GM19372 (cell line): ENCODE measurements around the gene PCED1B.
"Not testable (repeated sequence)": the region's sequence is repeated elsewhere in the genome, so short reads cannot be mapped to it uniquely, and the experiment has no call there.

Source experiments
- ATAC-seq: cut with Tn5 transposase; IDR thresholded peaks from one replicate; pipeline ENCODE4 v1.9.1; 2021; ENCODE audit warnings: mild to moderate bottlenecking, low read depth, moderate library complexity; ENCODE audit not compliant: unreplicated experiment

The PCED1B gene

GRCh38 chr12:47114481-47114892 is 35.1 kb downstream of the PCED1B start:
- no peak for ATAC-seq

GRCh38 chr12:47117305-47117704 is 37.9 kb downstream of the PCED1B start:
- ATAC-seq, result not testable (repeated sequence)

GRCh38 chr12:47120736-47121135 is 41.3 kb downstream of the PCED1B start:
- ATAC-seq, result no peak

- no peak for ATAC-seq
Measured at GRCh38 chr12:47121146-47121545, 41.7 kb downstream of the PCED1B start.

GRCh38 chr12:47122602-47123001 is 43.2 kb downstream of the PCED1B start:
- no peak for ATAC-seq

GRCh38 chr12:47123730-47124129 is 44.3 kb downstream of the PCED1B start:
- no peak for ATAC-seq

- no peak for ATAC-seq
Measured at GRCh38 chr12:47124451-47124850, 45.0 kb downstream of the PCED1B start.

- ATAC-seq, result no peak
Measured at GRCh38 chr12:47126246-47126645, 46.8 kb downstream of the PCED1B start.

- ATAC-seq, result no peak
Measured at GRCh38 chr12:47131011-47131410, 51.6 kb downstream of the PCED1B start.

GRCh38 chr12:47134005-47134404 is 54.6 kb downstream of the PCED1B start:
- ATAC-seq, result no peak

- ATAC-seq, result no peak
Measured at GRCh38 chr12:47135578-47135977, 56.2 kb downstream of the PCED1B start.

GRCh38 chr12:47139000-47139681 is 59.7 kb downstream of the PCED1B start:
- ATAC-seq, result no peak

- no peak for ATAC-seq
Measured at GRCh38 chr12:47141459-47141858, 62.0 kb downstream of the PCED1B start.

- ATAC-seq, result no peak
Measured at GRCh38 chr12:47144769-47145168, 65.3 kb downstream of the PCED1B start.

GRCh38 chr12:47145188-47145587 is 65.8 kb downstream of the PCED1B start:
- no peak for ATAC-seq

- ATAC-seq, result no peak
Measured at GRCh38 chr12:47147739-47148138, 68.3 kb downstream of the PCED1B start.

- no peak for ATAC-seq
Measured at GRCh38 chr12:47149146-47149545, 69.7 kb downstream of the PCED1B start.

GRCh38 chr12:47152095-47152494 is 72.7 kb downstream of the PCED1B start:
- ATAC-seq, result no peak

- ATAC-seq, result no peak
Measured at GRCh38 chr12:47155457-47156166, 76.2 kb downstream of the PCED1B start.

- ATAC-seq, result no peak
Measured at GRCh38 chr12:47156167-47156736, 76.8 kb downstream of the PCED1B start.

- no peak for ATAC-seq
Measured at GRCh38 chr12:47158792-47159191, 79.4 kb downstream of the PCED1B start.

- no peak for ATAC-seq
Measured at GRCh38 chr12:47159348-47159747, 79.9 kb downstream of the PCED1B start.
